ENCODE measurements around the gene RPS15.

DNA sequence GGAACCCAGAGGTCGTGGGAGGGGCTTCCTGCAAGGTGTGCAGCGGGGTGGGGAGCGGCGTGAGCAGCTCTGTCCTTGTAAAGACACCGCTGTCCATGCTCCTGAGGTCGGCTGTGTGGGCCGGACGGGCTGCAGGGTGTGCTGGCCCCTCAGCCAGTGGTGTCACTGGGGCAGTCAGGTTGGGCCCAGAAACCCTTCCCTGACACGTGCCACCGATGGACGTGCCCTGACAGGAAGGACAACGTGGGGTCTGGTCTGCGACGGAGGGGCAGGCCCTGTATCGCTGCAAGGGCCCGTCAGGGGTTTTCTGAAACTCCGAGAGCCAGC lies 4.2 kb upstream of the RPS15 start:
- TF ChIP-seq POLR2AphosphoS5 (IDR thresholded peaks at IDR 0.05; ENCODE audit: borderline replicate concordance, low read depth, low read length): no peak
- TF ChIP-seq EZH2 (IDR thresholded peaks at IDR 0.05): no peak
- TF ChIP-seq FOXP2 (optimal IDR thresholded peaks at IDR 0.05; ENCODE audit: control extremely low read depth, extremely low read length, insufficient read depth): no peak

Data from SK-N-MC (cell line).